Panc1 (cell line): ENCODE data around the gene LTB4R2. TPM values are rescaled to one million over a fixed set of nuclear protein-coding genes. Genes with fewer than 3 reads are reported as not detected.

Experiments
- ATAC-seq: fragments of 200-7000 bp; cut with Tn5 transposase; 2 replicates; pipeline ENCODE4 v1.9.1; 2020; ENCODE audit warnings: mild to moderate bottlenecking, moderate library complexity
- BruUV-seq: library from RNA; stranded (reverse); fragments of 400-500 nt; replicated peaks from 2 replicates; lab custom pipeline; 2021; lab: Mats Ljungman, UMichigan
- CTCF ChIA-PET: fragments of 300-600 bp; sonication (Branson Sonifier 250); formaldehyde crosslinking; loops from one replicate; lab custom pipeline; 2022; ENCODE audit warnings: antibody characterized with exemption; lab: Charles Lee
- POLR2A ChIA-PET: fragments of 300-600 bp; sonication (Branson Sonifier 250); formaldehyde crosslinking; loops from one replicate; lab custom pipeline; 2022; ENCODE audit warnings: antibody characterized with exemption; lab: Charles Lee
- DNase-seq: peaks from one replicate; pipeline ENCODE4 v3.0.0-alpha.2; 2010; ENCODE audit warnings: low read depth, low spot score
- H3K27ac ChIP-seq: 2 replicates; pipeline ENCODE4 v1.5.1; 2011; ENCODE audit warnings: mild to moderate bottlenecking, low read length, inconsistent platforms
- H3K27me3 ChIP-seq: fragments of 200-500 bp; sonication (Bioruptor generic); 2 replicates; pipeline ENCODE4 v1.6.0; 2014; ENCODE audit warnings: low read length, inconsistent platforms; ENCODE audit not compliant: control insufficient read depth, insufficient read depth
- H3K36me3 ChIP-seq: fragments of 200-500 bp; sonication (Bioruptor generic); 2 replicates; pipeline ENCODE4 v1.5.1; 2014; ENCODE audit warnings: inconsistent platforms, mild to moderate bottlenecking, low read length, moderate library complexity; ENCODE audit not compliant: control insufficient read depth, insufficient read depth
- H3K4me1 ChIP-seq: 2 replicates; pipeline ENCODE4 v1.5.1; 2011; ENCODE audit warnings: inconsistent platforms, mild to moderate bottlenecking, low read length, moderate library complexity; ENCODE audit not compliant: control insufficient read depth, insufficient read depth
- H3K4me3 ChIP-seq, 2 experiments: 2 replicates each; pipeline ENCODE4 v1.5.1; 2011 to 2012; ENCODE audit warnings: low read depth in 2 of 2, low read length in 2 of 2, mild to moderate bottlenecking in 2 of 2, inconsistent platforms in 1 of 2, moderate library complexity in 1 of 2
- H3K9me3 ChIP-seq: fragments of 200-500 bp; sonication (Bioruptor generic); 2 replicates; pipeline ENCODE4 v1.5.1; 2014; ENCODE audit warnings: low read depth, mild to moderate bottlenecking, inconsistent platforms, low read length, moderate library complexity; ENCODE audit not compliant: control insufficient read depth, insufficient read depth
- CTCF ChIP-seq: fragments of 450-650 bp; IDR thresholded peaks from 2 replicates; pipeline ENCODE4 v1.5.1; 2017; ENCODE audit warnings: mild to moderate bottlenecking
- POLR2AphosphoS5 ChIP-seq: IDR thresholded peaks from 2 replicates; pipeline ENCODE4 v1.6.1; 2012; ENCODE audit warnings: mild to moderate bottlenecking, low read depth, low read length, moderate library complexity
- REST ChIP-seq, 2 experiments: IDR thresholded peaks; 2 replicates each; pipeline ENCODE4 v1.6.1; 2011 to 2012; ENCODE audit warnings: low read depth in 2 of 2, control low read depth in 1 of 2, low read length in 1 of 2, mild to moderate bottlenecking in 1 of 2, moderate library complexity in 1 of 2; ENCODE audit not compliant: insufficient read depth in 1 of 2
- SIN3A ChIP-seq: IDR thresholded peaks from 2 replicates; pipeline ENCODE4 v1.6.1; 2012; ENCODE audit warnings: low read depth, mild to moderate bottlenecking, low read length, moderate library complexity, borderline replicate concordance; ENCODE audit not compliant: insufficient read depth
- TCF7L2 ChIP-seq: IDR thresholded peaks from 2 replicates; pipeline ENCODE4 v1.6.1; 2011; ENCODE audit warnings: mild to moderate bottlenecking, low read depth, low read length, inconsistent platforms
- in situ Hi-C: cut with HindIII; loops from 2 replicates; pipeline ENCODE4 v1.10.0; 2016; ENCODE audit warnings: low sequenced_read_pairs, low pct_unique_long_range_greater_than_20kb
- intact Hi-C: fragments of 100-400 bp; cut with micrococcal nuclease; formaldehyde crosslinking; loops from one replicate; pipeline ENCODE4 v1.10.0; 2022; ENCODE audit not compliant: unreplicated experiment
- total RNA-seq: library from RNA; stranded (reverse); gene quantifications from one replicate; pipeline ENCODE4 v1.2.1, GENCODE V29; 2021; ENCODE audit not compliant: unreplicated experiment

The LTB4R2 gene
- total RNA-seq, 1 experiment from 2014 or later = 6.9 TPM

DNA sequence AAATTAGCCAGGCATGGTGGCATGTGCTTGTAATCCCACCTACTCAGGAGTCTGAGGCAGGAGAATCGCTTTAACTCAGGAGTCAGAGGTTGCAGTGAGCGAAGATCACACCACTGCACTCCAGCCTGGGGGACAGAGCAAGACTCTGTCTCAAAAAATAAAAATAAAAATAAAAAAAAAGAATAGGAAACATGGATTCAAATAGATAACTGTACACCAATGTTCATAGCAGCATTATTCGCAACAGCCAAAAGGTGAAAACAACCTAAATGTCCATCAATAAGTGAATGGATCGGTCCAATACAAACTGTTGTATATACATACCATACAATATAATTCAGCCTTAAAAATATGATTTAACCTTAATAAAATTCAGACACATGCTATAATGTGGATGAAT, 32.9 kb downstream of the LTB4R2 start:
- no peak overlapping the region for H3K4me3 ChIP-seq
- H3K36me3 ChIP-seq = no peaks in the 10 kb centered on the region
- H3K9me3 ChIP-seq = no peaks in the 10 kb centered on the region
- H3K27me3 ChIP-seq = no peaks in the 10 kb centered on the region; the same call in 1 of the 2 replicates
- CTCF ChIA-PET = interaction anchor here (0.8 kb wide), 1 partner anchor 9 kb away, joined by 3 read pairs; no protein-coding TSS in a partner anchor
- DNase-seq (no peak), ATAC-seq (no peak)
- no peak overlapping the region for H3K27ac ChIP-seq
- TF ChIP-seq TCF7L2 (no peak), CTCF (no peak), REST (IDR thresholded peaks at IDR 0.05; ENCODE audit: insufficient read depth in 1 of 2, low read depth in 2 of 2, low read length in 1 of 2) (no peak), SIN3A (no peak), POLR2AphosphoS5 (no peak)
- in situ Hi-C loops (no loop called here), intact Hi-C loops (no loop called here)
- no TSS peak for BruUV-seq
- no peaks in the 10 kb centered on the region for H3K4me1 ChIP-seq
- POLR2A ChIA-PET = no interaction called here

- H3K4me1 ChIP-seq = no peaks in the 10 kb centered on the region
- intact Hi-C loops = no loop called here
- ATAC-seq (no peak), DNase-seq (no peak)
- H3K27ac ChIP-seq = no peak overlapping the region
- CTCF ChIA-PET = no interaction called here
- no peaks in the 10 kb centered on the region for H3K36me3 ChIP-seq
- H3K4me3 ChIP-seq = no peak overlapping the region
- in situ Hi-C loops = no loop called here
- no TSS peak for BruUV-seq
- H3K27me3 ChIP-seq = no peaks in the 10 kb centered on the region; the same call in 1 of the 2 replicates
- TF ChIP-seq REST (IDR thresholded peaks at IDR 0.05; ENCODE audit: insufficient read depth in 1 of 2, low read depth in 2 of 2, low read length in 1 of 2) (no peak), TCF7L2 (no peak), POLR2AphosphoS5 (no peak), SIN3A (no peak), CTCF (no peak)
- H3K9me3 ChIP-seq = no peaks in the 10 kb centered on the region
- POLR2A ChIA-PET = no interaction called here
Observed at GRCh38 chr14:24343795-24344660, 34.1 kb downstream of the LTB4R2 start.
